ENCODE measurements around the gene PAPSS1.
"Not testable (repeated sequence)": the region's sequence is repeated elsewhere in the genome, so short reads cannot be mapped to it uniquely, and the experiment has no call there.

Gene PAPSS1

DNA sequence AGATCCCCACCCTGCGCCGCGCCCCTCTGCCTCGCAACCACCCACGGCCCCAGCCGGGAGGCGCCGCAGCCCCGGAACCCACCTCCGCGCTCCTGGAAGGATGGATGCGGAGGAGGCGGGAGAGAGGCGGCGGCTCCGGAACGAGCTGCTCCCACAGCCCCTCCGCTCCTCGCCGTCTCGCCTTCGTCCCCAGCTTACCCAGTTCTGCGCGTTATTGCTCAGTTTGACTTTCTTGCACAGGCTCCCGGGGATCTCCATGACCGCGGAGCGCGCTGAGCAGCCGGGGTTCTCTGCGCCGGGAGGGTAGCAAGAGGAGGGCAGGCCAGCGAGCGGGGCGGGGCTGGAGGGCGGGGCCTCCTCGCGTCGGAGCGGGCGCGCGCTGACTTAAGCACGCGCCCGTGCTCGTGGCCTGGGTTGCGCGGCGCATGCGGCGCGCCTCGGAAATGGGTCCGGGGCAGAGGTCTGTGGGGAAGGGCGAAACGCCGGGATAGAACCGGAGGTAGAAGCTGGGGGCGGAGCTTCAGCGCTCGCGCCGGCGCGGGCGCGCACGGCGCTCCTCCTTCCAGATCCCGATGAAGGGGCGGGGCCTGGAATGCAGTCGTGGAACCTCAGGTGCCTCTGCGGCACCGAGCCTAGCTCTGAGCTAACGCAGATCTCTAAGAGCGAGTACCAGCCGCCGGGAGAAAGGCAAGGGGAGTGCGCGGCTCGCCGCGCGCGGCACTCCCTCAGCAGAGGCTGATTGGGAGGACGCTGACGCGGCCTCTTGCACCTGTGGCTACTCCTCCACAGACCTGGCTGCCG is at the start of gene PAPSS1:
Gene PAPSS1, minus strand, starts transcription at position 313 of the 801 bp plus-strand sequence. Its CDS starts 55 bp downstream, at position 258.
- DNase-seq: peak; percentile 98

DNA sequence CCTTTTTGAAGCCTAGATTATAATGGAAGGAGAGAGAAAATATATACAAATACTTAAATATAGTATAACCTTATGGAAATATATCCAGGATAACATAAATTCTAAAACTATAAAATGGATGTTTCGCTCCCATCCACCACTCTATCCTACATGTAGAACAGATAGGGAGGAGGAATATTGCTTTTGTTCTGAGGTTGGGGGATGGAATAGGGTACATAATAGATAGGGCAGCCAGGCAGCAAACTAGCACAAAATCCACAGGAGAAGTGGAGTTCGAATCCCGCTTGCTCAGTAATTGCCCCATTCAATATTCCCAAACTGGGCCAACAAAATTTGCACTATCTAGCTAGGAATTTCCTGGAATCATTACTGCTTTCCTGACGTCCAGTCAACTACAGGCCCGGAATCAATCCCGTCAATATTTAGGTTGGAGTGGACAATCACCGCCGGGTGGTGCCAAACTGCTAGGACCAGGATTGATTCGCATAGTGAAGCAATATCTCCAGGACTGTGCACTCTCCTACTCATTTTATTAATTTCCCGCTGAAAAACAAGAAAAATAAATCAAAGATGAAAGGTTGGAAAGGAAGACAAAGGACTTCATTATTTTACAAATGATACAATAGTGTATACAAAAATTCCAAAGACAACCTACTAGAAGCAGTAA is 40.4 kb upstream of the PAPSS1 start:
- no peak for DNase-seq

DNA sequence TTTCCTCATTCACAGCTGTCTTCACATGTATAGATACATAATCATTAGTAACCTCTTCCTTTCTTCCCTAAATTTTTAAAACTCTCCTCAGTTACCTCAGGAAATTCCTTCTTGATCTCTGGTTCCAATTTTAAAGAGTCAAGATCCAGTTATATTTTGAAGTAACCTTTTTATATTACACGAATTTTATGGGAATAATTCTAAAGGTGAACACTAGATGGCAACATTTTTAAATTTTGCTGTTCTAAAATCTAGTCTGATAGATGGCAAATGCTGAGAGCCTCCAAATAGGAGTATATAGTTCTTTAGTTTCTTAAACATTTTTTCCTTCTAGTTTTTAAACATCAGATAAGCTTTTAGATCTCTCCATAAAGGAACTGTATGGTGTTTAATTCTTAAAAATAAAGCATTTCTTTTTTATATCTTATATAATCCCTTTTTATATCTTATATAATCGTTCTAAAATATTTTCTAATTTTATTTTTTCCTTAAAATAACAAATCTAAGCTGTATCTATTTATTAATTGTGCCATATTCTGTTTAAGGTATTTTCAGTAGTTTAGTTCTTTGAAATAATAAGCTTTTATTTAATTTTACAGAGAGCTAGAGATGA is 37.9 kb upstream of the PAPSS1 start:
- DNase-seq: no peak

DNA sequence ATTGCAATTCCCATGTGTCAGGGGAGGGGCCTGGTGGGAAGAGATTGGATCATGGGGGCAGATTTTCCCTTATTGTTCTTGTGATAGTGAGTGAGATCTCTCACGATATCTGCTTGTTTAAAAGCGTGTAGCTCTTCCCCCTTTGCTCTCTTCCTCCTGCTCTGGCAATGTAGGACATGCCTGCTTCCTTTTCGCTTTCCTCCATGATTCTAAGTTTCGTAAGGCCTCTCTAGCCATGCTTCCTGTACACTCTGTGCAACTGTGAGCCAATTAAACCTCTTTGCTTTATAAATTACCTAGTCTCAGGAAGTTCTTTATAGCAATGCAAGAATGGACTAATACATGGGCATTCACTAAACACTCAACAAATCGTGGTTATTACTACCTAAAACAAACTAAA is 37.2 kb upstream of the PAPSS1 start:
- DNase-seq: no peak

DNA sequence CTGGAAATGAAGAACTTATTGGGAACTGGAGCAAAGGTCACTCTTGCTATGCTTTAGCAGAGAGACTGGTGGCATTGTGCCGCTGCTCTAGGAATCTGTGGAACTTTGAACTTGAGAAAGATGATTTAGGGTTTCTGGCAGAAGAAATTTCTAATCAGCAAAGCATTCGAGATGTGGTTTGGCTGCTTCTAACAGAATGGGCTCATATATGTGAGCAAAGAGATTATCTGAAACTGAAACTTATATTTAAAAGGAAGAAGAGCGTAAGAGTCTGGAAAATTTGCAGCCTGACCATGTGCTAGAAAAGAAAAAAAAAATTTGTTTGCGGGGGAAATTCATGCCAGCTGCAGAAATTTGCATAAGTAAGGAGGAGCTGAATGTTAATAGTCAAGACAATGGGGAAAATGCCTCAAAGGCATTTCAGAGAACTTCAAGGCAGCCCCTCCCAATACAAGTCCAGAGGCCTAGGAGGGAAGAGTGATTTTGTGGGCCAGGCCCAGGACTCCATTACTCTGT is 35.9 kb upstream of the PAPSS1 start:
- DNase-seq: no peak

DNA sequence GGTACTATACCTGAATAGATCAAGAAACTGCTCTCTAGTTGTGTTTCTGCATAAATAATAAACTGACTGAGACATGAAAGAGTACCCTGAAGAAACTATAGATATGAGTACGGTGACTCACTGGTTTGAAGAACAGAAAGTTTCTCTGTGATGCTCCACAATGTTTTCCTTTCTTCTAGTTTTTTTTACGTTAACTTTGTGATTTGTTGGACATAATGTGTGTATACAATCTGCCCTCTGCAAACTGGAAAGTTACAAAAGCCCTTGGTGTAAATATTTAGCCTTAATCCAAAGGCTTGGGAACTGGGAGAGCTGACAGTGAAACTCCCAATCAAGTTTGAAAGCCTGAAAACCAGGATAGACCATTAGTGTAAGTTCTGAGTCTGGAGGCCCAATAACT is 31.6 kb upstream of the PAPSS1 start:
- DNase-seq: no peak

DNA sequence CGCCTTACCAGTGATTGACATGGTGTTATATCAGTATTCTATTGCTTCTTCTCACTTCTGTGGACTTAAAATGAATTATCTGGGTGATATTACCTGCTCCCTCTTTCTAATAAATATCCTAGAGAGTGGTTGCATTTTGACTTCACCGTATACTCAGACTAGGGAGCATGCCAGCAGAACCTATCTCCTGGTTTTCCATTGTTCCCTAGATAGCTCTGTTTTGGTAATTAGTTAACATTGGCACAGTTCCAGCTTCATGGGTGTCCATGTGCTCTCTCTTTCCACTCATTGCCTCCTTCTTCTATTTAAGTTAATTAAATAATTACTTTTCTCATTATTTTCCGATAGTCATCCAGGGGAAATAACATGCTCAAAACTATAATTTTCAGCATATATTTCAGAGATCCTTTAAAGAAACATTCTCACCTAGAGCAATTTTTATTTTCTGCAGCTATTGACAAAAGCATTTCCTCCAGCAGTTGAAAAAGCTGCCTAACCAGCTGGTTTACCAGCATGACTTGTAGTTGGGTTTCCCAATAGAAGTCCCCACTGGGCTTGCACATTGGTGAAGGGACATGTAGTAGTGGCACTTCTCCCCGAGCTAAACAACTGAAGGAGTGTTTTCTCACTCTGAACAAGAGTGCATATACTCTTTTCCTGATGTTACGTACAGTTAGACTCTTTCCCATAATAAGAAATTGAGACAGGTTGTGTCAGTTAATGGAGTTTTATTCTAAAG is 27.9 kb upstream of the PAPSS1 start:
- no peak for DNase-seq

DNA sequence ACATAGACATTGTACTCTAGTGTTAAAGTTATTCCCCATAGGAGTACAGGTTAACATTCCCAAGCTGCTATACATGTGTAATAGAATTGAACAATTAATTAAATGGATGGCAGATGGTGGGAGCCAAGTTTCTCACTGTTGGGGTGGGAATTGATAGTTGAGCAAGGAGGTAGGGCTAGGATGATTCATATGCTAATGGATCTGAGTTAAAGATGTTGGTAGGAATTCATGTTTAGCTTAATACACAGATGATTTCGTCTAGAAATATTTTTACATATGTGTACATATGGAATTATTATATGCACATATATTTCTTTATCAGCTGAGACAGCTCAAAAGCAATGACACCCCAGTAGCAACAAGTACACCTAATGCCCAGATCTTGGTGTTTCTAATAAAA is 26.1 kb upstream of the PAPSS1 start:
- no peak for DNase-seq

DNA sequence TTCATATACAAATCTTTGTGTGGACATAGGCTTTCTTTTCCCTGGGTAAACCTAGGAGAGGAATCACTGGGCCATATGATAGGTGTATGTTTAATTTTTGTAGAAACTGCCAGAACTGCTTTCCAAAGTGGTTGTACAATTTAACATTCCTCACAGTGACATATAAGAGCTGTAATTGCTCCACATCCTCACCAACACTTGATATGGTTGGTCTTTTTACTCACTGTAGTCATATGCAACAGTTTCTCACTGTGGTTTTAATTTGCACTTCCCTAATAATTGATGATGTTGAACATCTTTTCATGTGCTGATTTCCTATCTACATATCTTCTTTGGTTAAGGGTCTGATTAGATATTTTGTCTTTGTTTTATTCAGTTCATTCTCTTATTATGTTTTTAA is 24.5 kb upstream of the PAPSS1 start:
- no peak for DNase-seq

DNA sequence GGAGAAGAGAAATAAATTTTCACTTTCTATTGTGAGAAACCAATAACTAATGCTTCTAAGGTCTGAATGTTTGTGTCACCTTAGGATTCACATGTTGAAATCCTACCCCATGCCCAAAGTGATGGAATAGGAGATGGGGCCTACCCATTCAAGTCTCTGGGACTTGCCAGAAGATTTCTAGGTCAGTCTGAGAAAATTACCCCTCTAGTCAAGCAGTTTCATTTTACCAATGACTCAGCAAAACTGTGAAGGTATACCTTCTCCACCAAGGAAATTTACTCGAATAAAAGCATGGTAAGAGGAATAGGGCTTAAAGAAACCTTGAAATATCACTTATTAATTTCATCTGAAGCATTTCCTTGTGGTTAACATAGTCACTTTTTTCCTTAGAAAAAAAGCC is 23.5 kb upstream of the PAPSS1 start:
- no peak for DNase-seq

DNA sequence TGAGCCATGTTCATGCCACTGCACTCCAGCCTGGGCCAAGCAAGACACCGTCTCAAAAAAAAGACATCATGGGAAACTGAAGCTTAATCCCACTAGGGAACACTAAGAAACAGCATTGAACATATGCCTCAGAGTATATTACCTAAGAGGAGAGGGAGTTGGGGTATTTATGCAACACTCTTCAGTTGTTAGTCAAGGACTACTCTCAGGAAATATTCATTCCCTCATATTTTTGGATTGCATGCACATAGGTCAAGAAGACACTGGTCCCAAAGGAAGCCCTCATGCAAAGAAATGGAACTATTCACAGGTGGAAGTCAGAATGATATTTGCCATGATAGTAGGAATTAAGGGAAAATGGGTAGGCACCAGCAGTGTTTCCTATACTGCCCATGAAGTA is 22.8 kb upstream of the PAPSS1 start:
- DNase-seq: no peak

DNA sequence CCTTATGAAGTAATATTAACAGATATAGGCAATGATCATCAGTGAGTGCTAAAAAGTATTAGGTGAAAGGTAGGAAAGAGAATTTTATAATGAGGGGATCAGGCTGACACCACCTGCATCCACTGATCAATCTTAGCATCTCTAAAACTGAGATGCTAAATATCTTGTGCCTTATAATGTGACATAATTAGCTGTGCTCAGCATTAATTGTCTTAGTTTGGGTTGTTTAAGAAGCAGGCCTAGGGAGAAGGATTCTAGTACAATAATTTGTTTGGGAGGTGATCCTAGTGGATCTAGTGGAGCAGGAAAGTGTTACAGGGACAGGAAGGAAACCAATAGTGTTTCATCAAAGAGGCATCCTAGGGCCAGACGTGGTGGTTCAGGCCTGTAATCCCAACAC is 22.2 kb upstream of the PAPSS1 start:
- DNase-seq: no peak

DNA sequence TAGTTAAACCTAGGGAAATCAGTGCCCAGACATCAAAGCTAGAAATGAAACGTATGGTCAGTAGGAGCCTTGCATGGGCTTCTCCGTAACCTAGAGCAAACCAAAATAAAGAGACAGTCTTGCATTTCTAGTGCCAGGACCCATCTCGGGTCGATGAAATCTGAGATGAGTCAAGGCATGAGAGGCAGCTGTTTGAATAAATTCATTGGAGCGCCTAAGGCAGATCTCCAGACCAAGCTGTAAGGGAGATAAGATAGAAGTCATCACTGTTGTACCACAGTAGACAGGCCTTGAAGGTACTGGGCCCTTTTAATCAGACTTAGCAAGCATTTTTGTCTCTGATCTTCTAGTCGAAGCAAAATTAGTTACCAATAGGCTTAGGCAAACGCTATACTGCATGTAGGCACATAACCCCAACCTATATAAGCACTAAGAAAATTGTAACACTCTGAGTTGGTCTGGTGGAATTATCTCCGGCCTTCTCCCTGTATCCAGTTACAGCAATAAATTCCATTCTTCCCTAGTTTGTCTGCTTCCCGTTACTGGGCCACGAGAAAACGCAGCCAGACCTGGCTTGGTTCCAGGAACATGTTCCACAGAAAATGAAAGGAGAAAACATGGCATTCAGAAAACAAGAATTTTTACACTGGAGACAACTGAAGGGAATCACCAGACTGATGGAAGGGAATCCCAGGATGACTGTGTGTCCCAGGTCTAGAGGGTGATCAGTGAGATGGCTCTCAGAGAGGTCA is 21.1 kb upstream of the PAPSS1 start:
- no peak for DNase-seq

DNA sequence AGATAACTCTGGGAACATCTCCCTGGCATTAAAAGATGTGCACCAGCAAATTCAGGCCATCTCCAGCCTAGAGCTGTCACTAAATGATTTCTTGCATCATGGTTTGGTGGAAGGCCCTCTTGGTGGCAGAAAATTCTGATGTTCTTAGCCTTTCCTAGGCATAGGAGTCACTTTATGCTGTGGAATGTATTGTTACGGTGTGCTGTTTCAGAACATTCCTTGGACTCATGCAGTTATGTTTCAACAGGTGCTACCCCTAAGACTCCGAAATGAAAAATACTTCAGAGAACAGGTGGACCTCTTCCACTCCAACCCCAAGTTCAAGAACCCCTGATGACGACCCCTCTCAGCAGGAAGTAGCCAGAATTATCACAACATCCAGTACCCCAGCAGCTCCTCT is 20.3 kb upstream of the PAPSS1 start:
- DNase-seq: no peak

DNA sequence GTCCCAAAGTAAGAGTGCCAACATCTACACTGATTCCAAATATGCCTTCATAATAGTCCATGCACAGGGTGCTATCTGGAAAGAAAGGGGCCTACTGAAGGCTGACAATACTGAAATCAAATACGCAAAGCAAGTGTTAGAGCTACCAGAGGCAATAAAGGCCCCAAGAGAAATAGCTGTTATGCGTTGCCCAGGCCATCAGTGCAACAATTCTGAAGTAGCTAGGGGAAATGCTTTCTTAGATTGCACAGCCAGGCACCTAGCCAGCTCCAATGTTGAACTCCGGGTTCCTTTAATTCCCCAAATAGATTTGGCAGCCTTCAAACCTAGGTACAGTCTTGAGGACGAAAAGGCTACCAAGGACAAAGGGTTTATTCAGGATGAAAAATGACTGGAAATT is 17.4 kb upstream of the PAPSS1 start:
- DNase-seq: no peak

DNA sequence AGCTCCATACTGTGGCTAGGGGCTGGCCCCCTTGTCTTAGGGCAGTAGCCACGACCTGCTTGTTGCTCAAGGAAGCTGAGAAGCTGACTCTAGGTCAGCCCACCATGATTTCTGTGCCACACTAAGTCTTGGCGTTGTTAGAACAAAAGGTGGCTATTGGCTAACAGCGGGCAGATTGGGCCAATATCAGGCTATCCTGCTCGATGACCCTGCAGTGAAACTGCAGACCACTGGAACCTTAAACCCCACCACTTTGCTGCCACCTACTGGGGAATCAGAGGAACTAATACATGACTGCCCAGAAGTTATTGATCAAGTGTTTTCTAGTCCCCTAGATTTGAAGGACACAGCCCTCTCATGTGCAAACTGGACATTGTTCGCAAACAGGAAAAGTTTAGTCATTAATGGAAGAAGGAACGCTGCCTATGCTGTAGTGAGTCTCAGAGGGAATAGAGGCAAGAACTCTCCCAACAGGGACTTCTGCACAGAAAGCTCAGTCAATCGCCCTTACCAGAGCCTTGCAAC is 17.0 kb upstream of the PAPSS1 start:
- peak; percentile 59 for DNase-seq

DNA sequence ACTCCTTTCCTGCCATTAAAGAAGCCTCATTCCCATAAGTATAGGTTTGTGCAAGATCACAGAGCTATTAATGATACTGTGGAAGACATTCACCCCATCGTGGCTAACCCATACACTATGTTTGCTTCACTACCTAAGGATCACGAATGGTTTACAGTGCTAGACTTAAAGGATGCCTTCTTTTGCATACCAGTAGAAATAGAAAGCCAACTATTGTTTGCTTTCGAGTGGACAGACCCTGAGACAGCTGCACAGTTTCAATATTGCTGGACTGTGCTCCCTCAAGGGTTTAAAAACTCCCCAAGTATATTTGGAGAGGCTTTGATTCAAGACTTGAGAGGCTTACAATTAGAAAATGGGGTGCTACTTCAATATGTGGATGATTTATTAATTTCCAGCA is 16.0 kb upstream of the PAPSS1 start:
- no peak for DNase-seq

DNA sequence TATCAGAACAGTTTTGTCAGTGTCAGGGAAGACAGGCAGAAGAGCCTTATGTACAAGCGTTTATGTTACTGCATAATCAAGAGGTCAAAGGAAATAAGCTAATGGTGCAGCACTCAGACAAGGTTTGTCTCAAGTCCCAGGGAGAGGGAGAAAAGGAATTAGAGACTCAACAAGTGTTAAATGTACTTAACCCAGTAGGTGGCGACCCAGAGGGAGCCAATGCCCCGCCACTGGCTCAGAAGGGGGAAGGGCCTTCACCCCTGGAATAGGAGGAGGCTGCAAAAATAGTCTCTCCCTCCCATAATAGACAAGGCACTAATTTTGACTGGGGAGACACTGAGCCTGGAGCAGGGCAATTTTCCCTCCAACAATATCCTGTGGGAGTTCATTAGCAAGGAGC is 14.1 kb upstream of the PAPSS1 start:
- DNase-seq: no peak

DNA sequence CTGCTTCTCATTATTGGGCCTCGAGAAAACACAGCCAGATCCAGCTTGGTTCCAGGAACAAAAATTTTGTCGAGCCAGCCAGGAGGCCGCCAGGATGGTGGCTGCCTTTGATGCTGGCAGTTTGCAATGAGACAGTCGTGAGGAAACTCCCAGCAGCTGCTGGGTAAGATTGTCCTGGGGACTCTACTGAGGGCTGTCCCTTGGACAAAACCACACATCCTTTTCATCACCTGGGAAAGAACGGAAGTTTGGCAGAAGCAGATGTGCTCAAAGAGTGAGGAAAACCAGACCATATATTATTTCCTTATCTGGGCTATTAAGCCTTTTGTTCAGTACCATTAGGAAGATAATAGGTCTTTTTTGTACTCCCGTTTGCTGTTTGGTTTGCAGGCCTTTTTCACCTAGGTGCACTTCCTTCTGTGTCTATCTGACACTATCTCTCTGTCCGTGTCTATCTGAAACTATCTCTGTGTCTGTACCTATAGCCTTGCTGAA is 13.4 kb upstream of the PAPSS1 start:
- no peak for DNase-seq

DNA sequence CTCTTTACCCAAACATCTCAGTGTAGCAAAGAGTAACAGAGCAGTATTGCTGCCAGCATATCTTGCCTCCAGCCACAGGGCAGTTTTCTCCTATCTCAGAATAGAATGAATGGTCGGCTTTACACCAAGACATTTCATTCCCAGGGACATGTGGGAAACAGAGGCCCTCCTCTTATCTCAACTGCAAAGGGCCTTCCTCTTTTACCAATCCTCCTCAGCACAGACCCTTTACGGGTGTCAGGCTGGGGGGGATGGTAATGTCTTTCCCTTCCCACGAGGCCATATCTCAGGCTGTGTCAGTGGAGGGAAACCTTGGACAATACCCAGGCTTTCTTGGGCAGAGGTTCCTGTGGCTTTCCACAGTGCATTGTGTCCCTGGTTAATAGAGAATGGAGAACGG is 9.0 kb upstream of the PAPSS1 start:
- not testable (repeated sequence) for DNase-seq

DNA sequence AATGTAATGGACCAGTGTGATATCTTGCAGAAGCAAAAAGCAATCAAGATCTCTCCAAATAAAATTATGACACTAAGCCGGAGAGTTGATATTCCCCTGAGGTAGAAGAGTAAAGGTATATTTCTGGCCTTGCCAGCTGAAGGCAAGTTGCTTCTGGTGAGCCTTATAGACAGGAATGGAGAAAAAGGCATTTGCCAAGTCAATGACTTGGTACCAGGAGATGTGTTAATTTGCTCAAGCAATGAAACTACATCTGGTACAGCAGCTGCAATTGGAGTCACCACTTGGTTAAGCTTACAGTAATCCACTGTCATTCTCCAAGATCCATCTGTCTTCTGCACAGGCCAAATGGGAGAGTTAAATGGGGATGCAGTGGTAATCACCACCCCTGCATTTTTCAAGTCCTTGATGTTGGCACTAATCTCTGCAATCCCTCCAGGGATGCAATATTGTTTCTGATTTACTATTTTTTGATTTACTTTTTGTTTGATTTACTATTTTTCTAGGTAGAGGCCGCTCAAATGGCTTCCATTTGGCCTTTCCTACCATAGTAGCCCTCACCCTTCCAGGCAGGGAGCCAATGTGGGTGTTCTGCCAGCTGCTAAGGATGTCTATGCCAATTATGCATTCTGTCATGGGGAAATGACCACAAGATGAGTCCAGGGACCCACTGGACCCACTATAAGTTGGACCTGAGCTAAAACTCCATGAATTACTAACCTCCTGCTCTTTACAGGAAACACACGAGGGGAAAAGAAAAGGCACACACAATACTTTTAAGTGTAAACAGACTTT is 6.3 kb upstream of the PAPSS1 start:
- DNase-seq: not testable (repeated sequence)

Data from CD4-positive, alpha-beta T cell treated with Interleukin-6 for 4 hours (primary cell).